GM12872 (cell line): Measurements from ENCODE around the gene OR9A4.

Experiments
- TF ChIP-seq, protein P1 (sequence below): IDR thresholded peaks from 3 replicates; pipeline ENCODE4 v1.5.1; 2011; ENCODE audit warnings: low read depth, mild to moderate bottlenecking, low read length, moderate library complexity; ENCODE audit not compliant: insufficient read depth

OR9A4 gene

DNA sequence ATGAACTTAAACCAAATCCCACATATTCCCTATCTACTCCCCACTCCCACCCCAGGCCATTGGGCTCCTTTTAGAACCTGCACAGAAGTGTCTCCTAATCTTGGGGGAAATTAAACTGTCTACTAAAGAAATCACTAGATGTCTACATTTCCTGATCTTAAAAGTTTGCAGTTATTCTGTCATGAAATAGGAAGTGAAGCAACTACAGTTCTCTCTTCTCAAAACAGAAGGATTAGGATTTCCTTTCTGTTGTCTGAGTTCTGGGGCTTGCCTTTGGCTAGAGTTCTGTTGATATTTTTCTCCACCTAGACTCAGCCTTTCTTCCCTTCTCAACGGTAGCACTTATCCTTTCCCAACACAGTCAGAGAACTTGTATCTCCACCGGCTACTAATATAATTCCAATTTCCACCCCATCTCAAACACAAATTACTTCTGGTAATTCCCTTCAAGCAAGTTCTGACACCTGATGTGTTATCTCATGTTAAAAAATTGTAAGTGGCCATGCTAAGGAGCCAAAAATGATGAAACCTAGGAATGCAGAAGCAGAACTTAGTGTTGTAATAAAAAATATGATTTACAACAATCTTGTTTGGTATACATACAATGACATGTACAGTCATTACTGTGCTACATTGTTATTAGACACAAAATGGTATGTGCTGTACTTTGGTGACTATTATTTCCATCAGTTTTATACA is 12.1 kb downstream of the OR9A4 start:
- TF ChIP-seq, protein P1, sequence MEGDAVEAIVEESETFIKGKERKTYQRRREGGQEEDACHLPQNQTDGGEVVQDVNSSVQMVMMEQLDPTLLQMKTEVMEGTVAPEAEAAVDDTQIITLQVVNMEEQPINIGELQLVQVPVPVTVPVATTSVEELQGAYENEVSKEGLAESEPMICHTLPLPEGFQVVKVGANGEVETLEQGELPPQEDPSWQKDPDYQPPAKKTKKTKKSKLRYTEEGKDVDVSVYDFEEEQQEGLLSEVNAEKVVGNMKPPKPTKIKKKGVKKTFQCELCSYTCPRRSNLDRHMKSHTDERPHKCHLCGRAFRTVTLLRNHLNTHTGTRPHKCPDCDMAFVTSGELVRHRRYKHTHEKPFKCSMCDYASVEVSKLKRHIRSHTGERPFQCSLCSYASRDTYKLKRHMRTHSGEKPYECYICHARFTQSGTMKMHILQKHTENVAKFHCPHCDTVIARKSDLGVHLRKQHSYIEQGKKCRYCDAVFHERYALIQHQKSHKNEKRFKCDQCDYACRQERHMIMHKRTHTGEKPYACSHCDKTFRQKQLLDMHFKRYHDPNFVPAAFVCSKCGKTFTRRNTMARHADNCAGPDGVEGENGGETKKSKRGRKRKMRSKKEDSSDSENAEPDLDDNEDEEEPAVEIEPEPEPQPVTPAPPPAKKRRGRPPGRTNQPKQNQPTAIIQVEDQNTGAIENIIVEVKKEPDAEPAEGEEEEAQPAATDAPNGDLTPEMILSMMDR = no peak

DNA sequence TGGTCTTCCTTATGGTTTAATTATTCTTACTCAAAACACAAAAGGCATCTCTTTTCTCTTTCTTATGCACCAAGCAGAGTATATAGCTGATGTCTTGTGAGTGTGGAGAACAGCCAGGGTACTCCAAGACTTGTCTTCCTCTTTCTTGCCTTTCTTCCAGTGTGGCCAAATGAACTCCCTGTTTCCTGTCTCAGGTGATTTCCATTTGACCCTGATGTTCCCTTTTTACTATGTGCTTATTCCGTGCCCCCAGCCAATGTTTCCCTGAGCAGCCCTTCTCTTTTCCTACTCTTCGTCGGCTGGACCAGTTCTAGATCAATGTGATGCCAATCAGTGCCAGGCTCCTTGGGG is 12.6 kb downstream of the OR9A4 start:
- TF ChIP-seq, protein P1 = no peak

DNA sequence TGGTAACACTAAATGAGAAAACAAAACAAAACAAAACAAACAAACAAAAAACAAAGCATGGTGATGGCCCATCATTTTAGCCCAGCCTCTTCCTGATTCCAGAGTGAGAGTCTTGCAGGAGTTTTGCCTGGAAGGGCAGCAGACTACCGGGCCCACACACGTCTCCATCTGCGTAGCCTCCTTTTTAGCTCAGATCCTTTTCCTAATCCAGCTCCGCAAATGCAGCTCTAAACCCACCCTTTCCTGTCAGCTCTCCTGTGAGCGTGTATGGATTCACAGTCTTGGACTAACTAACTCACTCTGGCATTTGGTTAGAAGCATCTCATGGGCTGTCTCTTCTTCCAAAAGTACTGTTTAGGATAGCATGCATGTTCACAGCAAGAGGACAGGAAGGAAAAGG is 14.0 kb downstream of the OR9A4 start:
- TF ChIP-seq, protein P1 = no peak

DNA sequence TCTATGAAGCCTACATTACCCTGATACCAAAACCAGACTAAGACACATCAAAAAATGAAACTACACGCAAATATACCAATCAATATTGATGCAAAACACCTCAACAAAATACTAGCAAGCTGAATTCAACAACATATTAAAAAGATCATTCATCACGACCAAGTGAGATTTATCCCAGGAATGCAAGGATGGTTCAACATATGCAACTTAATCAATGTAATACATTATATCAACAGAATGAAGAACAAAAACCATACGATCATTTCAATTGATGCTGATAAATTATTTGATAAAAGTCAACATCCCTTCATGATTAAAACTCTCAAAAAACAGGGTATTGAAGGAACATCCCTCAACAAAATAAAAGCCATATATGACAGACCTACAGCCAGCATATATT is 24.9 kb downstream of the OR9A4 start:
- TF ChIP-seq, protein P1 = no peak

DNA sequence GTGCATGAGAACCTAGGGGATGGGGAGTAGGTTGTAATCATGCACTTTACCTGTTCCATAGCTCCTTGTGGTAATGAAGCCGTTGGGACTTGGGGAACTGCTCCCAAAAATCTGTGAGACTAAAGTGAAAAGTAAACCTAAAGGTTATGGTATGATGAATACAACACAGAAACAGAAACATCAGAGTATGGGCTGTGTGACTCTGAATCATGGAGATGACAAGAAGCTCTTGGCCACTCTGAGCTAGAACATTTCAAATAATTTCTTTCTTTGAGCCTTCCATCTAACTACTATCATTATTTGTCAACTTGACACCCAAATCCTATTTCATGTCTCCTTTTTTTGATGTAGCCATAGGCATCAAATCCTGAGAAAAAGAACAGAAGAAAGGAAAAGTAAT is 27.6 kb downstream of the OR9A4 start:
- TF ChIP-seq, protein P1 = no peak

DNA sequence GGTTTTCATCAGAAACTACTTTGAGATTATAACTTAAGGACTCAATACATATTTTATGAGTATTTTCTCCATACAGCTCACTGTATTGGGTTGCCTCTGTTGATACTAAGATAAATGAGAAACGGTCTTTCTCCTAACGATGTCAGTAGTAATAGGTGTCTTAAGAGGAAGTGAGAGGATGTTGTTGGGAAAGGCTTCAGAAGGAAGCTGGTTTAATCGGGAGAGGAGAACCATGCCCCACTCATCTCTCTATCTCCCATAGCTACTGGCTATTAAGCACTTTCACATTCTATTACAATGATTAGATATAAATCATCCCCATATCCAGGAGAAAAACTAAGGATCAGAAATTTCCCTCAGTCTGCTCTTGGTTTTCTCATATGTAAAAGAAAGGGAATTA is 28.6 kb downstream of the OR9A4 start:
- TF ChIP-seq, protein P1 = no peak

DNA sequence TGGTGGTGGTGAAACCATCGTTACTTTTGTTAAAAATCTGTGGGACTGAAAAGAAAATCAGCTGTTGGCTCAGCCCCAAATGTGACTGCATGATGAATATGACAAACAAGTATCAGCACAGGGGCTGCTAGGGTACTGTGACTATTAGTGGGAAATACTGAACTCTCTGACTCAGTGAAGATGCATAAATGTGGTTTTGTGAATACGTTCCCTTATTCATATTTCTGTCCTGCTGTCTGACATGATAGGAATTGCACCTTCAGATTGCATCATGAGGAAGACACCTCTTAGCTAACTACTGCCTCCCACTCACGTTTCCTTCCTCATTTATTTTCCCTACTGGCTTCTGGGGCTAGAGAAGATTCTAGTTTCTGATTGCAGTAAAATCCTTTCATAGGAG is 29.2 kb downstream of the OR9A4 start:
- TF ChIP-seq, protein P1 = no peak

DNA sequence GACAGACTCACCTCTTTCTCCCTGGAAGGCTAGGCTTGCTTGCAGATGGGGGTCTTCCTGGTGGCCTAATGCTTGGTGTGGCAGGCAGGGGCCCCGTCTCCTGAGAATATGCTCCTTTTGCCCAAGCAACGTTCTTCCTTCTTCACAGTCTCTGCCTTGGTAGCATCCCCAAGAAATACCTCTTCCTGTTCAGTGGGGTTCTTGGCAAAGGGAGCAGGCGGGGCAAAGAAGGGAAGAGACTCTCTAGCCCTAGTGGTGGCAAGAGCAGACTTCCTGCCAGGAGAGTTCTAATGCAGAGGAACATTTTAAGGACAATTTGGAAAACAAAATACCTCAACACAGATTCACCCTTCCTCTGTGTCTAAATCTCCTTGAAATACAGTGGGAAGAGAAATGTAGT is 30.6 kb downstream of the OR9A4 start, which contains the start of gene CLEC5A:
Gene CLEC5A (minus strand): TSS at position 179 of the 400 bp plus-strand sequence. CDS start 682 bp downstream, outside the sequence.
- TF ChIP-seq, protein P1 = no peak
